HuH-7 (cell line): ENCODE results near the gene TRABD2B.

Source experiments
- DNase-seq: peaks from one replicate; pipeline ENCODE4 v3.0.0; 2011; ENCODE audit warnings: low spot score

The TRABD2B gene

GRCh38 chr1:47911424-47911823 lies 85.8 kb downstream of the TRABD2B start:
- DNase-seq, result no peak

DNA sequence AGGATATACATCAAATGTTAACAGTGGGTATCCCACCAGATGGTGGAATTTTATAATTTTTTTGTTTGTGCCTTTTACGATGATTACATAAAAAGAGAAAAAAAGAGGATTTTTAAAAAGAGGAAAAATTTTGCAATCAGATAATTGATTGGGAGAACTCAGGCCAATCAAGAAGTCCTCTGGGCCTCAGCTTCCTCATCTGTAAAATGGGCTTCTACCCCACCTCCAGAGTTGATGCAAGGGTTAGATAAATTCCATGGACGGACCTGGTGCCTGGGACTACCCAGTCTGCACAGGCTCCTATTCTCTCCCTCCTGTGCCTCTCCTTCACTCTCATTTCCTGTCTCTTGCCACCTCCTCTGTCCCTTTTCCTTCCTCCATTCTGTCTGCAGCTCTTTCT lies 88.9 kb downstream of the TRABD2B start:
- no peak for DNase-seq

DNA sequence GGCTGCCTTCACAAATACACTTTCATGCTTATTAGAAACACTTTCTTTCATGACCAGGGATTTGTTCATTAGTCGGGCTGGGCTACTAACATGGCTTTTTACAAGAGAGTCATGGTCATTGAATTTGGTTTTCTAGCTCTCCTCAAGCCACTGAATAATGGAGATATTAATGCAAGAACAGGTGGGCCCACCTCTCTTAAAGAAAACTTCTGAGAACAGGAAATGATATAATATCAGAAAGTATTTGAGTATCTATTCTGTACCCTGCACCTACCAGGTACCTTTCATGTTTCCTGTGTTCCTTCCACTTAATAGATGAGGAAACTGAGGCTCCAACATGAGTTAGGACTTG lies 90.0 kb downstream of the TRABD2B start:
- DNase-seq, result no peak

GRCh38 chr1:47906527-47907176 lies 90.5 kb downstream of the TRABD2B start:
- DNase-seq, result no peak

DNA sequence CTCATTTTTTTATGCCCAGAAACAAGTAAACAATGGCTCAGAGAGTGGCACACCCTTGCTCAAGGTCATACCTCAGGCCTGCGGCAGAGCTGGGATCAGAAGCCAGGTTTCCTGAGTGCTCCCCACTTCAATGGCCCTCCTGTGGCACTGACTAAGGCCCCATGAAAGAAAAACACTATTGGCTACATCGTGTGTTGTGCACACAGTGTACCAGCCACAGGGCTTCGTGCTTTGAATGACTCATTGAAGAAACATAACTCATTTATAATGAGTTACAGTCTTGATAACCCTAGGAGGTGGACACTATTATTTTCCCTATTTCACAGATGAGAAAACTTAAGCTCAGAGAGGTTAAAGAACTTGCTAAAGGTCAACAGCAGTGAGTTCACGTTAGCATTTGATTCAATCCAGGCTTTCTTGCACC lies 91.2 kb downstream of the TRABD2B start:
- DNase-seq, result no peak

- DNase-seq, result no peak
These were observed 93.5 kb downstream of the TRABD2B start for GRCh38 chr1:47903723-47904122.

- no peak for DNase-seq
These were observed 96.1 kb downstream of the TRABD2B start for GRCh38 chr1:47901001-47901575.

GRCh38 chr1:47898133-47898845 lies 98.9 kb downstream of the TRABD2B start:
- no peak for DNase-seq

DNA sequence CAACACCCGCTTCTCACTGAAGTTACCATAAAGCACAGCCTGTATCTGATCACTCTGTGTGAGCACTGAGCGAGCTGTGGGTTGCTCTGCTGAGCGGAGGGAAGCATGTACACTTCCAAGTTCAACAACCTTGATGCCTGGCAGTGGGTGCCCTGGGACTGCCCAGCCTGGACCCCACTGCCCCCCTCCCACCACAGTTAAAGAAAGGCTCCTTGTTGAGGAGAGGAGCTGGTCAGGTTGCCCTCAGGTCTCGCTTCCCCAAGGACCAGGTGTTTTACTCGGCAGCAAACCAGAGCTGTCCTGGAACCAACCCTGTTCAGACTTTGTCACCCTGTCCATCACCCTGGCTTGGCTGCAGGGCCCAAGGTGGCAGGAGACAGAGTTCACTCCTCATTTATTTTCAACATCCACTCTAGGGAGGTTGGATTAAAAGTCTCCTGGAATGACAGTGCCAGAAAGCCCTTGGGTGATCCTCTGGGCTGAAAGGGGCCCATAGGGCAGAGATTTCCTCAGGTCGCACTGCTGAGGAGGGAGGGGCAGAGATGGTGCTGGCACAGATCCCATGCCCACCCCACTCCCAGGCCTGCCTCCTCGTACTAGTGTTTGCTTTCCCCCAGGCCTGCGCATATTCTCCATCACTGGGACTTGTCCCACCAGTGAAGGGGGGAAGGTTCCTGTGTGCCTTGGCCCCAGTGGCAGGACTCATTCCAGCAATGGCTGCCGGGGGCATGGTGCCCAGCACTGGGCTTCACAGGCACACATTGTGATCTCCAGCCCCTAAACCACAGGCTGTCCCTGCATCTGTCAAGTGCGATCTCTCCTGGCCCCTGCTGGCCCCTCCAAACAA lies 101.7 kb downstream of the TRABD2B start:
- no peak for DNase-seq

DNA sequence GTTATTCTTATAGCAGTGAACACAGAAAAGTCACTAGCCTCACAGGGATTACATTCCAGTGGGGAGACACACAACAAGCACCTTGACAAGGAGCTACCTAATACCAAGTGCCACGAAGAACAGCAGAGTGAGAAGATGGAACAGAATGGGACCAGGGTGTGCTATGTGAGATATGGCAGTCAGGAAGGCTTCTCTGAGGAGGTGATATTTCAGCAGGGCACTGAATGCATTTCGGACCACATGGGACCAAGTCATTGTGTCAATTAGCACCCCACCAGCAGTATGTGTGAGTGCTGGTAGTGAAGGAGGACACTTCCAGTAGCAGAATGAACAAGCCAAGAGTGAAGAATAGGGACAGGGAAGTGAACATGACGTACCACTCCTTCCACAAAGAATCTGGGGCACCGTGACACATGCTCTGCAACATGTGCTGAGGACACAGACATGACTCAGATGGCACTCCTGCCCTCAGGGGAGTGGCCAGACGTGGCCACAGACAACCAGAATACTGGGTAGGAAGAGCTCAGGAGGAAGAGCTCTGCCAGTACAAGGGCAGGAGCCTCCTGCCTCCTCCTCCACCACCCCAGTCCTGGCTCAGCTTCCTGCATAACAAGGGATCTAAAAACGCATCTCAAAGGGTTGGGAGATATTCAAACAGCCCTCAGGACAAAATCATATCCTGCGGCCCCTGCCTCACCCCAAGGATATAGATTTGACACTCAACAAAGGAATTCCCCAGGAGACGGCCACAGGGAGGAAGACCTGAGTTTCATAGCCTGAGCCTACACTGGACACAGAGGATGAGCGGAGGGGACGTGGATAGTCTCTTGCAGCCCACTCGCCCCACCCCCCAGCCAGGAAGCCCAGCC lies 102.5 kb downstream of the TRABD2B start:
- no peak for DNase-seq

DNA sequence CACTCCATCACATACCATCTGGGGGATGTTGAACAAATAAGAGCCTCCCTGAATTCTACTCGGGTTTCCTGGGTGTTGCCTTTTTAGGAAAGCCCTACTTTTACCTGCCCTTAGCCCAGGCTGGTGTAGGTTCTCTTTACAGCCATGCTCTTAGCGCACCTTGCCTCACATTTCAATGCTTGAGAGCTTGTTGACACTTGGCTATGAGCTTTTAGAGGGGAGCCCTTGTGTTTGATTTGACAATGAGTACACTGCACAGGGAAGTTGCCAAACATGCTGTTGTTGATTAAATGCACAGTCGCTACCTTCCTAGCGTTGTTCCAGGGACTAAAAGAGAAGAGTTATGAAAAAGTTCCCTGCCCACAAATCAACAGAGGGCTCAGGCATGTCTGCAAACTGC lies 103.8 kb downstream of the TRABD2B start:
- no peak for DNase-seq

DNA sequence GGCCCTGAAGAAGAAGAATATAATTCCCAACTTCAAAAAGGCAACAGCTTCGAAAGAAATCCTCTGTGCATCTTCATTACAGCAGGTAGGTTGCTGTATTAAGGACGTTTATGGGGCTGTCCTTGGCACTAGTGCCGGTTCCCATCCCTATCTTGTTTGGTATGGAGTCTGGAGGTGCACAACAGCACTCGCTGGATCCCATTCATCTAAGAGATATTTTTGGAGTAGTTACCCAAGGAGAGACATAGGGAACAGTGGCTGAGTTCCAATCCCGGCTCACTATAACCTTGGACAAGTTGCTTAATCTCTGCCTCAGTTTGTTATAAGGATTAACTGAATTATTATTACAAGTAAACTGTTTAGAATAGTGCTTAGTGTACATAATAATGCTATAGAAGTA lies 106.4 kb downstream of the TRABD2B start:
- no peak for DNase-seq

GRCh38 chr1:47888294-47888629 lies 108.9 kb downstream of the TRABD2B start:
- DNase-seq, result no peak

DNA sequence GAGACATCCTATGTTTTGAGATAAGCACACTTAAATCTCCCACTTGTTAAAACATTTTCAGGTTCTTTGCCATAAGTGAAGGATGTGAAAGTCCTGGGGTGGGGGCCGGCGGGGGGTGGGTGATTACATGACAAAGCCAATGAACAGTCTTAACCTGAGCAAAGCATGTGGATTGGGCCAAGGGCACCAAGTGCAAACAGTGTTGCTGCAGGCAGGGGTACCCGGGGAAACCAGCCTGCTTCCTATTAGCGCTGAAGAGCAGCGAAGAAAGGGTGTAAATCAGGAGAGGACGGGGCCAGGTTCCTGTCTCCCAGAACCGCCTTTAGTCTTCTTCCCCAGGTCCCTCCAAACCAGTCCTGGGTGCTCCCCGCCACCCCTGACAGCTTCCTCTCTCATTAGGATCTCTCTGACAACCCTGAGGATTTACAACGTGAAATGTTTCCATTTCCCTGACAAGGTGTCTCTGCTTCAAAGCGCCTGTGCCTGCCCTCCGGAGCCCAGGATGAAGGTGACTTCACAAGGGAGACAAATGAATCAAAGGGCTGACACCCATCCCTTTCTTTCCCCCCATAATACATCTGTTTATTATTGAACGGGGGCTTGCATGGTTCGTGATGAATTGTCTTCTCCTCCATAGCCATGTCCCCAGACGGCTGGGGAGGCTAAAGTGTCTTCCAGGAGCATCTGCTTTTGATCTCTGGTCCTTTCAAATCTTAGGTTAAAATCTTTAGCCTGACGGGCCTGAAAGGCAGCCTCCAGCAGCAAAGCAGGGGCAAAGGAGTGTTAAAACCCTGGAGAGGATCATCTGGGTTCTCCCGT lies 109.5 kb downstream of the TRABD2B start:
- no peak for DNase-seq

DNA sequence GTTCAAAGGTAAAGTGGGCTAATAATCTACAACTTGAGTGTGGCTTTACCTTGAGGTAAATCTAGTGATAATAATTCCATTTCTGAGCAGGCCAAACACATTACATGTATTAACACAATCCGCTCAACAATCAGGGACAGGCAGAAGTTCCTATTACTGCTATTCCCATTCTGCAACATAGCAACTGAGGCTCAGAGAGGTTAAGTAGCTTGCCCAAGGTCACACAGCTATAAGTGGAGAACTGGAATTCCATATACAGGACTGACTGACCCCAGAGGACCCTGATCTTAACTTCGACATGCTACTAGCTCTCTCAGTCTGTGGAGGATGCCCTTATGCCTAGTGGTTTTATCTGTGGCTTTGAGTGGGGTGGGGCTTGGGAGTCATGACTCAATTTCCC lies 110.1 kb downstream of the TRABD2B start:
- DNase-seq, result no peak

DNA sequence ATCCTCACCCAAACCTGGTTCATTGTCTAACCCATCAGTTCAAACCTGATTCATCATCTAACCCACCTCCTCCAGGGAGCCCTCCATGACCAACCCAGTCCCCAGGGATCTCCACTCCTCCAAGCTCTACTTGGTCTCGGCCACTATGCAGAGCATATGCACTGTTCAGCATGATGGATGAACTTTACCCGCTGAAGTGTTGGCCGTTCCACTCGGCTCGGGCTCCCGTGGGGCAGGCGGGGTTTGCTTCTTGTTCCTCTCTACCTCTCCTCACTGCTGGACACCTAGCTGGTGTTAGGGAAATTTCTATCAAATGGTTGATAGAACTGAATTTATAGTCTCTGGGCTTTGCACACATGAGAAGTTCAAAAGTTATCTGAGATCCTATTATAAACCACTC lies 111.0 kb downstream of the TRABD2B start:
- DNase-seq, result no peak

DNA sequence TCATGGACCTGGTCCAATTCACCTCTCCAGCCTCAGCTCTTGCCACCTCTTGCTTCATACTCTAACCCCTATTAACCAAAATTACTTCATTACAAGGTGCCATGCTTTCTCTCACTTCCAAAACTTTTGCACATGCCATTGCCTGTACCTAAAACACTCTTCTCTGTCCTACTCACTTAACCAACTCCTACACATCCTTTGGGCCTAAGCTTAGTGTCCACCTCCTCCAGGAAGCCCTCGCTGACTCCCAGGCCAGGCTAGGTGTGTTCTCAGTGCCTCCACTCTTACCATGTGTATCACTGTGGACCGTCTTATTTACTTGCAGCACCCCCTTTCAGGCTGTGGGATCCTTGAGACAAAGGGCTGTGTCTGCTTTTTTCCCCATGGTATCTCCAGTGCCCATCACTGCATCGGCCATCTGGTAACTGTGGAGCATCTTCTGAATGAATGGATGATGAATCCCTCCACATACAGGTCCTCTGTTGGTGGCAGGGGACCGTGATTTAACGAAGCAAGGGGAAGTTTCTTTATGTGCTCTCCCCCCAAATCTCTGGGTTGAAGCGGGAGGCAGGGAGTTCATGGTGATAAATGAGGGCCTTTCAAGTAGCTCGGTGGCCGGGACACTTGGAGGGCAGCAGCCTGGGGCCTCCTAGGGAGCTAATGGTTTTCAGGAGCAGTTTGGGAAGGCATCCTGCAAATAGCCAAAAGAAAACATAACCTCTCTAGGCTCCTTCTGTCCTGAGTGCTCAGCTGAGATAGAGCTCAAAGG lies 111.9 kb downstream of the TRABD2B start:
- DNase-seq, result no peak

DNA sequence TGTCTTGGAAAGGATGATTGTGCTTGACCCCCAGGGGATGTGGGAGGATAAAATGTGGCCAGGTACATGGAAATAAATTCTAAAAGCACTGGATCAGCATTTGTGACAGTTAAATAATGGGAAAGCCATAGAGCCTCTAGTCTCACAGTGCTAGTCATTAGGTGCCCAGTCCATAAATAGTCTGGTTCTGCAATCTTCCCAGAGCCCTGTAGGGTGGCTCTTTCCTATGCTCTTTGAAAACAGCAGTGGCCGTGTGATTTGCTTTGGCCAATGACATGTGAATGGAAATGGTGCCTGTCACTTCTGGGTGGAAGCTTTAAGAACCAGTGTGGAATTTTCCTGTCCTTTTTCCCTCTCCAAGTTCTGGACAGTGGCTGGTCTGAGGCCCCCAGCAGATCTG lies 113.2 kb downstream of the TRABD2B start:
- no peak for DNase-seq

DNA sequence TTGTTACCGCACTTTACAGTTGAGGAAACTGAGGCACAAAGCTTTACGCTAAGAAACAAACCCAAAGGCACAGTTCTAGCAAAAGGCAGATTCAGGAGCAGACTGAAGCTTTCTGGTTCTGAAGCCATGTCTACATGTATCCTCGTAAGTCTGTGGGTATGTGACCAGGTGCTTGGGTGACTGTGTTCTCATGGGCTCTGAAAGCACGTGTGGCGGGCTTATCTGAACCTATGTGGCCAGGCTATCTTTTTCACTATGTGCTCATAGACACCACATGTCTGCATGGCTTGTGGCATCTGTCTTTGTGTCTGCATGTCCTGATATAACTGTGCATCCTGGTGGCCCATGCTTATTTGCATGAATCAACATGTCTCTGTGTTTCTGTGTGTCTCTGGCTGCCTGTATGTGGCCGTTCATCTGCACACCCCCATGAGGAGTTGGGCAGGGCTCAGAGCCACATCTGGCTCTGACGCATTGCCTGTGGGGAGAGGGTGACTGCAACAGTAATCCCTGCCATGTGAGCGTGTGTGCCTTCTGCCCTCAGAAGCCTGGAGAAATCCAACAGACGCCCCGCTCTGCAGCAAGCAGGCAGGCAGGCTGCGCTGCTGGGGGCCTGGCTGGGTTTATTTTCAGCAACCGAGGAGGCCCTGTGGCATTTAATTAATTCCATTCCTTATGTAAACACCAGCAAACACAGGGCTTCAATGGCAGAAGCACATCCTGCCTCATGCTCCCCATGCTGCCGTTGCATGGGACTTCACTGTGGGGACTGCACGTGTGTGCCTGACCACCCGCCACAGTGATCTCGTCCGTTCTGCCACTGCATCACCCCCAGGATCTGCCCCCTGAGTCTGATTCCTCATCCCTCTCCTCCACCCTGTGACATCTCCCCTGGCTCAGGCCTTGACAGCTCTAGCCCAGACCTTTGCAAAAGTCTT lies 115.4 kb downstream of the TRABD2B start:
- no peak for DNase-seq
